KMS-11 (cell line): ENCODE results near the gene SLC13A3.

ENCODE experiments used
- H2AFZ ChIP-seq: fragments of 200-600 bp; sonication (generic); 2 replicates; pipeline ENCODE4 v1.6.1; 2016; ENCODE audit warnings: antibody characterized with exemption, mixed run types, low read depth
- H3K27ac ChIP-seq: fragments of 200-600 bp; sonication (generic); 2 replicates; pipeline ENCODE4 v1.6.1; 2016; ENCODE audit warnings: mild to moderate bottlenecking, mixed run types
- H3K27me3 ChIP-seq: fragments of 200-600 bp; sonication (generic); 2 replicates; pipeline ENCODE4 v1.6.1; 2017; ENCODE audit warnings: mild to moderate bottlenecking, low read depth, mixed run types, moderate library complexity; ENCODE audit not compliant: insufficient read depth
- H3K36me3 ChIP-seq: fragments of 200-600 bp; sonication (generic); 2 replicates; pipeline ENCODE4 v1.6.1; 2017; ENCODE audit warnings: mild to moderate bottlenecking, mixed run types; ENCODE audit not compliant: insufficient read depth
- H3K4me1 ChIP-seq: fragments of 200-600 bp; sonication (generic); 2 replicates; pipeline ENCODE4 v1.6.1; 2016; ENCODE audit warnings: mild to moderate bottlenecking, low read depth, mixed run types; ENCODE audit not compliant: poor library complexity, severe bottlenecking
- H3K4me2 ChIP-seq: fragments of 200-600 bp; sonication (generic); 2 replicates; pipeline ENCODE4 v1.7.0; 2016; ENCODE audit warnings: mild to moderate bottlenecking, mixed run types
- H3K4me3 ChIP-seq: fragments of 200-600 bp; sonication (generic); IDR thresholded peaks from 2 replicates; pipeline ENCODE4 v1.6.1; 2017; ENCODE audit warnings: low read depth, low read length, mixed read lengths; ENCODE audit not compliant: insufficient read depth
- H3K79me2 ChIP-seq: fragments of 200-600 bp; sonication (generic); 2 replicates; pipeline ENCODE4 v1.6.1; 2016; ENCODE audit warnings: low read depth, mixed run types; ENCODE audit not compliant: insufficient read depth
- H3K9ac ChIP-seq: fragments of 200-600 bp; sonication (generic); 2 replicates; pipeline ENCODE4 v1.6.1; 2016; ENCODE audit warnings: mild to moderate bottlenecking, mixed run types
- H4K20me1 ChIP-seq: fragments of 200-600 bp; sonication (generic); 2 replicates; pipeline ENCODE4 v1.6.1; 2016; ENCODE audit warnings: mild to moderate bottlenecking, mixed run types; ENCODE audit not compliant: insufficient read depth
- CTCF ChIP-seq: fragments of 200-600 bp; sonication (generic); conservative IDR thresholded peaks from 2 replicates; pipeline ENCODE4 v1.6.1; 2017; ENCODE audit warnings: low read depth, mild to moderate bottlenecking, antibody characterized with exemption, low read length, moderate library complexity, mixed read lengths

Gene SLC13A3

GRCh38 chr20:46649965-46650542 is 1.2 kb downstream of the SLC13A3 start:
- TF ChIP-seq CTCF = no peak
- Histone ChIP-seq H3K4me3 (no peak overlapping the region), H3K27me3 (no peaks in the 10 kb centered on the region), H3K4me2 (no peak overlapping the region), H3K4me1 (no peaks in the 10 kb centered on the region), H2AFZ (no peak overlapping the region), H3K9ac (no peak overlapping the region), H4K20me1 (no peaks in the 10 kb centered on the region), H3K79me2 (no peaks in the 10 kb centered on the region), H3K27ac (no peak overlapping the region), H3K36me3 (no peaks in the 10 kb centered on the region)

GRCh38 chr20:46649650-46649949 is 1.7 kb downstream of the SLC13A3 start:
- Histone ChIP-seq H2AFZ (no peak overlapping the region), H3K79me2 (no peaks in the 10 kb centered on the region), H3K4me2 (no peak overlapping the region), H3K27me3 (no peaks in the 10 kb centered on the region), H4K20me1 (no peaks in the 10 kb centered on the region), H3K4me1 (no peaks in the 10 kb centered on the region), H3K36me3 (no peaks in the 10 kb centered on the region), H3K9ac (no peak overlapping the region), H3K27ac (no peak overlapping the region), H3K4me3 (no peak overlapping the region)
- TF ChIP-seq CTCF = no peak

- no peak for TF ChIP-seq CTCF
- Histone ChIP-seq H3K79me2 (no peaks in the 10 kb centered on the region), H4K20me1 (no peaks in the 10 kb centered on the region), H3K4me1 (no peaks in the 10 kb centered on the region), H3K27me3 (no peaks in the 10 kb centered on the region), H3K36me3 (no peaks in the 10 kb centered on the region), H3K27ac (no peak overlapping the region), H3K9ac (no peak overlapping the region), H3K4me2 (no peak overlapping the region), H2AFZ (no peak overlapping the region), H3K4me3 (no peak overlapping the region)
These were observed 2.2 kb downstream of the SLC13A3 start for GRCh38 chr20:46648903-46649649.

- no peaks in the 10 kb centered on the region for H3K27me3 ChIP-seq
- H3K9ac ChIP-seq = no peak overlapping the region
- no peaks in the 10 kb centered on the region for H3K36me3 ChIP-seq
- H3K79me2 ChIP-seq = no peaks in the 10 kb centered on the region
- H3K4me3 ChIP-seq = no peak overlapping the region
- H3K4me2 ChIP-seq = no peak overlapping the region
- no peak for TF ChIP-seq CTCF
- no peaks in the 10 kb centered on the region for H3K4me1 ChIP-seq
- H3K27ac ChIP-seq = no peak overlapping the region
- no peak overlapping the region for H2AFZ ChIP-seq
- H4K20me1 ChIP-seq = no peaks in the 10 kb centered on the region
These were observed 3.8 kb downstream of the SLC13A3 start for GRCh38 chr20:46647469-46647868.
